H9 (cell line): ENCODE data around the gene SP6. TPM values are rescaled to one million over a fixed set of nuclear protein-coding genes. Genes with fewer than 3 reads are reported as not detected.
A peak's percentile ranks its signal among the peaks of the same experiment; 100 is the strongest.

Experiments used
- DNase-seq: peaks from one replicate; pipeline ENCODE4 v3.0.0-alpha.2; 2017
- H2AFZ ChIP-seq: one replicate; pipeline ENCODE4 v1.6.1; 2013; ENCODE audit warnings: mild to moderate bottlenecking, low read length, control low read depth, moderate library complexity
- H2AK5ac ChIP-seq: 2 replicates; pipeline ENCODE4 v1.6.1; 2013; ENCODE audit warnings: low read length, control low read depth, mixed read lengths; ENCODE audit not compliant: insufficient read length
- H2BK120ac ChIP-seq: one replicate; pipeline ENCODE4 v1.6.1; 2013; ENCODE audit warnings: low read depth, mild to moderate bottlenecking, low read length, control low read depth, inconsistent platforms; ENCODE audit not compliant: poor library complexity, severe bottlenecking
- H2BK12ac ChIP-seq: 2 replicates; pipeline ENCODE4 v1.6.1; 2013; ENCODE audit warnings: low read length, control low read depth, mixed read lengths, low read depth; ENCODE audit not compliant: insufficient read length
- H2BK15ac ChIP-seq: 2 replicates; pipeline ENCODE4 v1.6.1; 2013; ENCODE audit warnings: low read depth, low read length, control low read depth
- H2BK20ac ChIP-seq: one replicate; pipeline ENCODE4 v1.6.1; 2013; ENCODE audit warnings: low read depth, mild to moderate bottlenecking, low read length, control low read depth, inconsistent platforms; ENCODE audit not compliant: poor library complexity, severe bottlenecking
- H2BK5ac ChIP-seq: 2 replicates; pipeline ENCODE4 v1.6.1; 2013; ENCODE audit warnings: low read length, control low read depth, mixed read lengths; ENCODE audit not compliant: insufficient read length
- H3K14ac ChIP-seq: 2 replicates; pipeline ENCODE4 v1.6.1; 2013; ENCODE audit warnings: low read length, control low read depth; ENCODE audit not compliant: insufficient read depth
- H3K18ac ChIP-seq: 2 replicates; pipeline ENCODE4 v1.6.1; 2013; ENCODE audit warnings: low read depth, mild to moderate bottlenecking, mixed read lengths, low read length, control low read depth; ENCODE audit not compliant: insufficient read length
- H3K23ac ChIP-seq: 2 replicates; pipeline ENCODE4 v1.6.1; 2013; ENCODE audit warnings: low read length, control low read depth, mixed read lengths, low read depth; ENCODE audit not compliant: insufficient read length
- H3K23me2 ChIP-seq: 2 replicates; pipeline ENCODE4 v1.6.1; 2013; ENCODE audit warnings: low read depth, mild to moderate bottlenecking, mixed read lengths, low read length, control low read depth; ENCODE audit not compliant: insufficient read length, poor library complexity, severe bottlenecking
- H3K27ac ChIP-seq: 2 replicates; pipeline ENCODE4 v1.5.1; 2013; ENCODE audit warnings: low read length, control low read depth, mixed read lengths, low read depth; ENCODE audit not compliant: insufficient read length
- H3K27me3 ChIP-seq: 2 replicates; pipeline ENCODE4 v1.6.1; 2013; ENCODE audit warnings: low read length, control low read depth, inconsistent platforms; ENCODE audit not compliant: insufficient read depth
- H3K4ac ChIP-seq: 2 replicates; pipeline ENCODE4 v1.6.1; 2013; ENCODE audit warnings: low read depth, mild to moderate bottlenecking, control low read depth, inconsistent platforms, low read length, moderate library complexity
- H3K4me1 ChIP-seq: 2 replicates; pipeline ENCODE4 v1.6.1; 2013; ENCODE audit warnings: low read length, control low read depth, inconsistent platforms; ENCODE audit not compliant: insufficient read depth
- H3K4me2 ChIP-seq: 2 replicates; pipeline ENCODE4 v1.6.1; 2013; ENCODE audit warnings: low read length, control low read depth, mixed read lengths; ENCODE audit not compliant: insufficient read length, insufficient read depth
- H3K56ac ChIP-seq: 2 replicates; pipeline ENCODE4 v1.6.1; 2013; ENCODE audit warnings: low read depth, mild to moderate bottlenecking, mixed read lengths, low read length, control low read depth; ENCODE audit not compliant: insufficient read length
- H3K79me1 ChIP-seq: 2 replicates; pipeline ENCODE4 v1.6.1; 2013; ENCODE audit warnings: low read depth, mild to moderate bottlenecking, moderate library complexity, low read length, control low read depth, inconsistent platforms; ENCODE audit not compliant: insufficient read depth, poor library complexity, severe bottlenecking
- H3K79me2 ChIP-seq: 2 replicates; pipeline ENCODE4 v1.6.1; 2013; ENCODE audit warnings: low read length, control low read depth, inconsistent platforms; ENCODE audit not compliant: insufficient read depth
- H3K9ac ChIP-seq: 2 replicates; pipeline ENCODE4 v1.6.1; 2013; ENCODE audit warnings: low read length, control low read depth, mixed read lengths; ENCODE audit not compliant: insufficient read length; ENCODE audit errors: extremely low read depth
- H3K9me3 ChIP-seq: one replicate; pipeline ENCODE4 v1.6.1; 2013; ENCODE audit warnings: low read depth, low read length, inconsistent platforms; ENCODE audit not compliant: control insufficient read depth
- H3T11ph ChIP-seq: one replicate; pipeline ENCODE4 v1.6.1; 2013; ENCODE audit warnings: mild to moderate bottlenecking, low read length, control low read depth, inconsistent platforms
- H4K20me1 ChIP-seq: one replicate; pipeline ENCODE4 v1.6.1; 2013; ENCODE audit not compliant: control insufficient read depth, insufficient read length, insufficient read depth
- H4K5ac ChIP-seq: 2 replicates; pipeline ENCODE4 v1.6.1; 2013; ENCODE audit warnings: low read depth, mild to moderate bottlenecking, mixed read lengths, low read length, control low read depth; ENCODE audit not compliant: insufficient read length
- H4K8ac ChIP-seq: replicated peaks from 2 replicates; pipeline ENCODE4 v1.6.1; 2013; ENCODE audit warnings: low read length, control low read depth, mixed read lengths, low read depth; ENCODE audit not compliant: insufficient read length
- H4K91ac ChIP-seq: 2 replicates; pipeline ENCODE4 v1.6.1; 2013; ENCODE audit warnings: low read depth, mild to moderate bottlenecking, moderate library complexity, mixed read lengths, low read length, control low read depth; ENCODE audit not compliant: insufficient read length
- H3K27ac Mint-ChIP-seq, 3 experiments: 2 replicates in 2 of 3; 3 replicates in 1 of 3; pipeline ENCODE4 v1.8.0; 2020 to 2021; ENCODE audit warnings: mixed read lengths in 3 of 3, mild to moderate bottlenecking in 1 of 3, moderate library complexity in 1 of 3
- H3K27me3 Mint-ChIP-seq: 2 replicates; pipeline ENCODE4 v1.8.0; 2021; ENCODE audit warnings: low read depth, mild to moderate bottlenecking, moderate library complexity, mixed read lengths
- H3K36me3 Mint-ChIP-seq, 3 experiments: 2 replicates in 2 of 3; 3 replicates in 1 of 3; pipeline ENCODE4 v1.8.0; 2020 to 2021; ENCODE audit warnings: low read depth in 3 of 3, mixed read lengths in 3 of 3; ENCODE audit not compliant: insufficient read depth in 1 of 3
- H3K4me1 Mint-ChIP-seq, 2 experiments: 2 replicates each; pipeline ENCODE4 v1.8.0; 2020; ENCODE audit warnings: mixed read lengths in 2 of 2
- H3K4me3 Mint-ChIP-seq, 2 experiments: 2 replicates in 1 of 2; 3 replicates in 1 of 2; pipeline ENCODE4 v1.8.0; 2020 to 2021; ENCODE audit warnings: mild to moderate bottlenecking in 2 of 2, mixed read lengths in 2 of 2, moderate library complexity in 1 of 2
- H3K9me3 Mint-ChIP-seq, 2 experiments: 2 replicates in 1 of 2; 3 replicates in 1 of 2; pipeline ENCODE4 v1.8.0; 2020; ENCODE audit warnings: mild to moderate bottlenecking in 2 of 2, mixed read lengths in 2 of 2, moderate library complexity in 1 of 2
- CTCF ChIP-seq: fragments of 200-600 bp; sonication (generic); conservative IDR thresholded peaks from 3 replicates; pipeline ENCODE4 v1.8.0; 2021; ENCODE audit warnings: antibody characterized with exemption, mild to moderate bottlenecking
- WGBS: extraction: QIAGEN DNeasy Blood & Tissue Kit; methylation state at CpG from one replicate; pipeline ENCODE4 v1.1.7; 2013; ENCODE audit warnings: missing lambda C conversion rate, low lambda C conversion rate, mixed read lengths; ENCODE audit not compliant: insufficient read length; ENCODE audit errors: extremely low coverage; 5-methylcytosine and 5-hydroxymethylcytosine counted together
- total RNA-seq: library from RNA; stranded (reverse); gene quantifications from 2 replicates; pipeline ENCODE4 v1.2.1, GENCODE V29; 2021

The SP6 gene
- total RNA-seq, 1 experiment from 2014 or later = 0.90 TPM

- H3K56ac ChIP-seq = no peak overlapping the region
- no peak overlapping the region for H2BK15ac ChIP-seq
- H3T11ph ChIP-seq = no peak overlapping the region
- H4K20me1 ChIP-seq = no peaks in the 10 kb centered on the region
- no peak overlapping the region for H3K14ac ChIP-seq
- no peak overlapping the region for H4K8ac ChIP-seq
- DNase-seq = no peak
- H3K79me1 ChIP-seq = no peaks in the 10 kb centered on the region
- peaks cover 11% of the 10 kb centered on the region for H3K23me2 ChIP-seq
- no peak overlapping the region for H4K5ac ChIP-seq
- peak; percentile 57 for TF ChIP-seq CTCF
- H2BK5ac ChIP-seq = no peak overlapping the region
- H3K18ac ChIP-seq = no peak overlapping the region
- H3K4ac ChIP-seq = no peak overlapping the region
- H3K27me3 ChIP-seq = peaks cover 39% of the 10 kb centered on the region
- no peak overlapping the region for H2AK5ac ChIP-seq
- no peaks in the 10 kb centered on the region for H3K9me3 ChIP-seq
- no CpG with 5 or more reads among the region's 4 CpGs for WGBS
- H2BK12ac ChIP-seq = no peak overlapping the region
- no peak overlapping the region for H3K27ac Mint-ChIP-seq
- no peak overlapping the region for H2BK120ac ChIP-seq
- no peak overlapping the region for H3K4me2 ChIP-seq
- H3K27me3 Mint-ChIP-seq = peaks cover 64% of the 10 kb centered on the region
- no peaks in the 10 kb centered on the region; the same call in 1 of the 2 replicates for H3K79me2 ChIP-seq
- H4K91ac ChIP-seq = no peak overlapping the region
- no peak overlapping the region for H2AFZ ChIP-seq
- peak overlapping the region in 1 of 2 experiments; percentile 46; a peak in 1 of 5 replicates for H3K4me3 Mint-ChIP-seq
- H3K23ac ChIP-seq = no peak overlapping the region
- H2BK20ac ChIP-seq = no peak overlapping the region
- H3K36me3 Mint-ChIP-seq = peaks cover 0 to 2% (median 0%) of the 10 kb centered on the region in 3 experiments; a peak in 1 of 7 replicates
- no peaks in the 10 kb centered on the region; the same call in 1 of the 2 replicates for H3K4me1 ChIP-seq
- no peaks in the 10 kb centered on the region for H3K9me3 Mint-ChIP-seq
- no peak overlapping the region for H3K27ac ChIP-seq
- no peak overlapping the region for H3K9ac ChIP-seq
- peaks cover 31 to 53% of the 10 kb centered on the region in 2 experiments for H3K4me1 Mint-ChIP-seq
Observed at GRCh38 chr17:47844814-47845715, 5.9 kb downstream of the SP6 start.
